PC-9 (cell line): Measurements from ENCODE around the gene SCRN2. TPM values are rescaled to one million over a fixed set of nuclear protein-coding genes. Genes with fewer than 3 reads are reported as not detected.

ENCODE experiments used
- BruUV-seq: library from RNA; stranded (reverse); fragments of 400-500 nt; replicated peaks from 2 replicates; lab custom pipeline; 2021; lab: Mats Ljungman, UMichigan
- CTCF ChIA-PET: fragments of 300-600 bp; sonication (Branson Sonifier 250); formaldehyde crosslinking; loops from one replicate; lab custom pipeline; 2022; ENCODE audit warnings: antibody characterized with exemption; lab: Charles Lee
- POLR2A ChIA-PET: fragments of 300-600 bp; sonication (Branson Sonifier 250); formaldehyde crosslinking; loops from one replicate; lab custom pipeline; 2022; ENCODE audit warnings: antibody characterized with exemption; ENCODE audit not compliant: unreplicated experiment; lab: Charles Lee
- DNase-seq, 2 experiments: peaks; one replicate each; pipeline versions ENCODE4 v3.0.0 to v3.0.0-alpha.2; 2015 to 2022; ENCODE audit warnings: mixed read lengths in 1 of 2
- H2AFZ ChIP-seq: fragments of 200-600 bp; sonication (generic); 2 replicates; pipeline ENCODE4 v1.8.1; 2017; ENCODE audit warnings: antibody characterized with exemption
- H3F3A ChIP-seq: fragments of 200-600 bp; sonication (generic); 2 replicates; pipeline ENCODE4 v1.8.1; 2017; ENCODE audit warnings: antibody characterized with exemption, mild to moderate bottlenecking, low read depth; ENCODE audit not compliant: insufficient read depth
- H3K27ac ChIP-seq: fragments of 200-600 bp; sonication (generic); 2 replicates; pipeline ENCODE4 v1.6.1; 2016; ENCODE audit warnings: mixed run types
- H3K27me3 ChIP-seq: fragments of 200-600 bp; sonication (generic); 2 replicates; pipeline ENCODE4 v1.6.1; 2016; ENCODE audit warnings: low read depth, mixed run types; ENCODE audit not compliant: insufficient read depth
- H3K36me3 ChIP-seq: fragments of 200-600 bp; sonication (generic); 2 replicates; pipeline ENCODE4 v1.6.1; 2016; ENCODE audit warnings: low read depth, mixed run types
- H3K4me1 ChIP-seq: fragments of 200-600 bp; sonication (generic); replicated peaks from 2 replicates; pipeline ENCODE4 v1.6.1; 2016; ENCODE audit warnings: mixed run types; ENCODE audit not compliant: insufficient read depth
- H3K4me2 ChIP-seq: fragments of 200-600 bp; sonication (generic); 2 replicates; pipeline ENCODE4 v1.6.1; 2017; ENCODE audit warnings: mixed run types
- H3K4me3 ChIP-seq: fragments of 200-600 bp; sonication (generic); 2 replicates; pipeline ENCODE4 v1.6.1; 2016; ENCODE audit warnings: mixed run types
- H3K79me2 ChIP-seq: fragments of 200-600 bp; sonication (generic); 2 replicates; pipeline ENCODE4 v1.6.1; 2017; ENCODE audit warnings: low read depth, mixed run types
- H3K9me2 ChIP-seq: fragments of 200-600 bp; sonication (generic); 2 replicates; pipeline ENCODE4 v1.8.1; 2017; ENCODE audit warnings: mild to moderate bottlenecking; ENCODE audit not compliant: insufficient read depth
- H3K9me3 ChIP-seq: fragments of 200-600 bp; sonication (generic); 2 replicates; pipeline ENCODE4 v1.8.1; 2016; ENCODE audit warnings: low read depth; ENCODE audit not compliant: insufficient read depth
- H4K20me1 ChIP-seq: fragments of 200-600 bp; sonication (generic); 2 replicates; pipeline ENCODE4 v1.8.1; 2017; ENCODE audit not compliant: insufficient read depth
- EZH2 ChIP-seq: fragments of 200-600 bp; sonication (generic); IDR thresholded peaks from 2 replicates; pipeline ENCODE4 v1.8.0; 2017; ENCODE audit warnings: antibody characterized with exemption, low read depth
- intact Hi-C: fragments of 100-400 bp; cut with micrococcal nuclease; formaldehyde crosslinking; loops from one replicate; pipeline ENCODE4 v1.10.0; 2022; ENCODE audit not compliant: unreplicated experiment
- total RNA-seq: library from RNA; stranded (reverse); gene quantifications from 2 replicates; pipeline ENCODE4 v1.2.3, GENCODE V29; 2021
- TF ChIP-seq, protein P1 (sequence below): fragments of 200-600 bp; sonication (generic); conservative IDR thresholded peaks from 2 replicates; pipeline ENCODE4 v1.6.1; 2017; ENCODE audit warnings: mixed run types, antibody characterized with exemption, mild to moderate bottlenecking, moderate library complexity

SCRN2 gene
- total RNA-seq, 1 experiment from 2014 or later: 31.7 TPM

GRCh38 chr17:47883589-47884426 is 42.7 kb upstream of the SCRN2 start:
- peak in 1 of 2 experiments; percentile 95 for DNase-seq
- ChIA-PET CTCF (interaction anchor here (1.1 to 1.4 kb wide), 3 partner anchors 21 to 43 kb away, joined by 3 to 10 read pairs (median 4); partner anchors contain the start of gene SCRN2), POLR2A (interaction anchor here (0.5 to 0.8 kb wide), 7 partner anchors 20 to 116 kb away, joined by 3 to 6 read pairs (median 4); partner anchors contain the start of genes LRRC46 and MRPL10)
- Histone ChIP-seq H3K36me3 (no peaks in the 10 kb centered on the region), H3K4me1 (peaks cover 87% of the 10 kb centered on the region), H4K20me1 (no peaks in the 10 kb centered on the region), H3K9me2 (no peaks in the 10 kb centered on the region), H3K4me2 (peak overlapping the region; percentile 89), H3K4me3 (peak overlapping the region; percentile 50; the same call in 1 of the 2 replicates), H3K79me2 (no peaks in the 10 kb centered on the region), H2AFZ (no peak overlapping the region), H3K9me3 (no peaks in the 10 kb centered on the region), H3K27me3 (no peaks in the 10 kb centered on the region), H3F3A (peaks cover 66% of the 10 kb centered on the region), H3K27ac (peak overlapping the region; percentile 91)
- TF ChIP-seq EZH2: no peak
- TF ChIP-seq, protein P1, sequence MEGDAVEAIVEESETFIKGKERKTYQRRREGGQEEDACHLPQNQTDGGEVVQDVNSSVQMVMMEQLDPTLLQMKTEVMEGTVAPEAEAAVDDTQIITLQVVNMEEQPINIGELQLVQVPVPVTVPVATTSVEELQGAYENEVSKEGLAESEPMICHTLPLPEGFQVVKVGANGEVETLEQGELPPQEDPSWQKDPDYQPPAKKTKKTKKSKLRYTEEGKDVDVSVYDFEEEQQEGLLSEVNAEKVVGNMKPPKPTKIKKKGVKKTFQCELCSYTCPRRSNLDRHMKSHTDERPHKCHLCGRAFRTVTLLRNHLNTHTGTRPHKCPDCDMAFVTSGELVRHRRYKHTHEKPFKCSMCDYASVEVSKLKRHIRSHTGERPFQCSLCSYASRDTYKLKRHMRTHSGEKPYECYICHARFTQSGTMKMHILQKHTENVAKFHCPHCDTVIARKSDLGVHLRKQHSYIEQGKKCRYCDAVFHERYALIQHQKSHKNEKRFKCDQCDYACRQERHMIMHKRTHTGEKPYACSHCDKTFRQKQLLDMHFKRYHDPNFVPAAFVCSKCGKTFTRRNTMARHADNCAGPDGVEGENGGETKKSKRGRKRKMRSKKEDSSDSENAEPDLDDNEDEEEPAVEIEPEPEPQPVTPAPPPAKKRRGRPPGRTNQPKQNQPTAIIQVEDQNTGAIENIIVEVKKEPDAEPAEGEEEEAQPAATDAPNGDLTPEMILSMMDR: no peak
- intact Hi-C loops: loop anchor here (1.0 to 2.0 kb wide), 2 partner anchors 41 to 73 kb away; no protein-coding TSS in a partner anchor
- no TSS peak for BruUV-seq

- peak overlapping the region; percentile 89 for H3K4me2 ChIP-seq
- no peaks in the 10 kb centered on the region for H4K20me1 ChIP-seq
- H3K36me3 ChIP-seq: no peaks in the 10 kb centered on the region
- peak overlapping the region; percentile 91 for H3K27ac ChIP-seq
- peaks cover 87% of the 10 kb centered on the region for H3K4me1 ChIP-seq
- no peak overlapping the region for H3K4me3 ChIP-seq
- ChIA-PET CTCF (interaction anchor here (1.4 kb wide), 1 partner anchor 20 kb away, joined by 4 read pairs; no protein-coding TSS in a partner anchor), POLR2A (interaction anchor here (0.7 to 0.8 kb wide), 2 partner anchors 33 to 42 kb away, joined by 4 read pairs; partner anchors contain the start of gene SCRN2)
- H3K79me2 ChIP-seq: no peaks in the 10 kb centered on the region
- H3K27me3 ChIP-seq: no peaks in the 10 kb centered on the region
- H2AFZ ChIP-seq: no peak overlapping the region
- H3F3A ChIP-seq: peaks cover 65% of the 10 kb centered on the region
- TF ChIP-seq, protein P1: no peak
- no peak for TF ChIP-seq EZH2
- intact Hi-C loops: loop anchor here (1.0 kb wide), 1 partner anchor 20 kb away; no protein-coding TSS in a partner anchor
- no peak for DNase-seq
- BruUV-seq: no TSS peak
- H3K9me3 ChIP-seq: no peaks in the 10 kb centered on the region
- no peaks in the 10 kb centered on the region for H3K9me2 ChIP-seq
Measured at GRCh38 chr17:47882695-47883588, 41.9 kb upstream of the SCRN2 start.

DNA sequence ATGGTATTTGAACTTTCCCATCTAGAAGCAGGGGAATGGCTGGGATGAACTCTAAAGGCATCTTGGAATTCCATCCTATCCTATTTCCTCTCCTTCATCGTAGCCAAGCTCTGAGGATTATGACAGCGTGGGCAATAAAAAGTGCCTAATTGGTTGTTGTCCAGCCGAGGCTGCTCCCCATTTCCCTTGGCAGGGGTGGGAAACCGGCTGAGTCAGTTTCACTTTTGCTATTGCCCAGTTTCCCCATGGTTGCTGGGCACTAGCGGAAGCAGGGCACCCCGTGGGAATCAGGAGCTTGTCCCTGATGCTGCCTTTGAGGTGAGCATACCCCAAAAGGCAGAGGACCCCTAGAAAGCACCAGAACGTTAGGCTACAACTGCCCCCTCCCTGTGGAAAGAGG is 41.2 kb upstream of the SCRN2 start:
- DNase-seq: peak; percentile 50 to 70
- Histone ChIP-seq H3K27ac (peak overlapping the region; percentile 91), H3K79me2 (no peaks in the 10 kb centered on the region), H3K9me2 (no peaks in the 10 kb centered on the region), H3F3A (peaks cover 58% of the 10 kb centered on the region), H3K4me1 (peaks cover 94% of the 10 kb centered on the region), H4K20me1 (no peaks in the 10 kb centered on the region), H3K36me3 (no peaks in the 10 kb centered on the region), H3K9me3 (no peaks in the 10 kb centered on the region), H3K4me2 (peak overlapping the region; percentile 89), H3K27me3 (no peaks in the 10 kb centered on the region), H2AFZ (no peak overlapping the region), H3K4me3 (no peak overlapping the region)
- no TSS peak for BruUV-seq
- no peak for TF ChIP-seq EZH2
- intact Hi-C loops: loop anchor here (1.0 kb wide), 1 partner anchor 19 kb away; no protein-coding TSS in a partner anchor
- ChIA-PET CTCF (no interaction called here), POLR2A (interaction anchor here (0.6 to 0.8 kb wide), 3 partner anchors 32 to 41 kb away, joined by 3 to 4 read pairs (median 4); partner anchors contain the start of gene SCRN2)
